ENCODE data around the gene ARRDC4.

DNA sequence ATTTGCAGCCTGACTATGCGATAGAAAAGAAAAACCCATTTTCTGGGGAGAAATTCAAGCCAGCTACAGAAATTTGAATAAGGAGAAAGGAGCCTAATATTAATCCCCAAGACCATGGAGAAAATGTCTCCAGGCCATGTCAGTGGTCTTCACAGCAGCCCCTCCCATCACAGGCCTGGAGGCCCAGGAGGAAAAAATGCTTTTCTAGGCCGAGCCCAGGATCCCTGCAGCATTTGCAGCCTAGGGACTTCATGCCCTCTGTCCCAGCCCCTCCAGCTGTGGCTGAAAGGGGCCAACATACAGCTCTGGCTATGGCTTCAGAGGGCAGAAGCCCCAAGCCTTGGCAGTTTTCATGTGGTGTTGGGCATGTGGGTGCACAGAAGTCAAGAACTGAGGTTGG is 26.3 kb downstream of the ARRDC4 start:
- TF ChIP-seq, protein P1, sequence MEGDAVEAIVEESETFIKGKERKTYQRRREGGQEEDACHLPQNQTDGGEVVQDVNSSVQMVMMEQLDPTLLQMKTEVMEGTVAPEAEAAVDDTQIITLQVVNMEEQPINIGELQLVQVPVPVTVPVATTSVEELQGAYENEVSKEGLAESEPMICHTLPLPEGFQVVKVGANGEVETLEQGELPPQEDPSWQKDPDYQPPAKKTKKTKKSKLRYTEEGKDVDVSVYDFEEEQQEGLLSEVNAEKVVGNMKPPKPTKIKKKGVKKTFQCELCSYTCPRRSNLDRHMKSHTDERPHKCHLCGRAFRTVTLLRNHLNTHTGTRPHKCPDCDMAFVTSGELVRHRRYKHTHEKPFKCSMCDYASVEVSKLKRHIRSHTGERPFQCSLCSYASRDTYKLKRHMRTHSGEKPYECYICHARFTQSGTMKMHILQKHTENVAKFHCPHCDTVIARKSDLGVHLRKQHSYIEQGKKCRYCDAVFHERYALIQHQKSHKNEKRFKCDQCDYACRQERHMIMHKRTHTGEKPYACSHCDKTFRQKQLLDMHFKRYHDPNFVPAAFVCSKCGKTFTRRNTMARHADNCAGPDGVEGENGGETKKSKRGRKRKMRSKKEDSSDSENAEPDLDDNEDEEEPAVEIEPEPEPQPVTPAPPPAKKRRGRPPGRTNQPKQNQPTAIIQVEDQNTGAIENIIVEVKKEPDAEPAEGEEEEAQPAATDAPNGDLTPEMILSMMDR (conservative IDR thresholded peaks at IDR 0.05), result no peak
- no peak for TF ChIP-seq EZH2 (IDR thresholded peaks at IDR 0.05; ENCODE audit: low read depth)
